Subcutaneous adipose tissue (tissue), 4 donors: ENCODE data around the gene CBX4. TPM values are rescaled to one million over a fixed set of nuclear protein-coding genes. Genes with fewer than 3 reads are reported as not detected.

Experiments
- total RNA-seq, 4 donors: library from RNA; depleted of rRNA; stranded (reverse); fragments of >200 nt; gene quantifications; one replicate each; pipeline ENCODE4 v1.1.0, GENCODE V29; 2016
- TF ChIP-seq, protein P1 (sequence below): fragments of 450-650 bp; IDR thresholded peaks from one replicate; pipeline ENCODE4 v1.5.1; 2016; ENCODE audit warnings: low read depth, mild to moderate bottlenecking, control low read depth, antibody characterized with exemption, moderate library complexity

CBX4 gene
- total RNA-seq, 4 donors from 2014 or later, result 3.9 to 9.6 (median 7.6) TPM

DNA sequence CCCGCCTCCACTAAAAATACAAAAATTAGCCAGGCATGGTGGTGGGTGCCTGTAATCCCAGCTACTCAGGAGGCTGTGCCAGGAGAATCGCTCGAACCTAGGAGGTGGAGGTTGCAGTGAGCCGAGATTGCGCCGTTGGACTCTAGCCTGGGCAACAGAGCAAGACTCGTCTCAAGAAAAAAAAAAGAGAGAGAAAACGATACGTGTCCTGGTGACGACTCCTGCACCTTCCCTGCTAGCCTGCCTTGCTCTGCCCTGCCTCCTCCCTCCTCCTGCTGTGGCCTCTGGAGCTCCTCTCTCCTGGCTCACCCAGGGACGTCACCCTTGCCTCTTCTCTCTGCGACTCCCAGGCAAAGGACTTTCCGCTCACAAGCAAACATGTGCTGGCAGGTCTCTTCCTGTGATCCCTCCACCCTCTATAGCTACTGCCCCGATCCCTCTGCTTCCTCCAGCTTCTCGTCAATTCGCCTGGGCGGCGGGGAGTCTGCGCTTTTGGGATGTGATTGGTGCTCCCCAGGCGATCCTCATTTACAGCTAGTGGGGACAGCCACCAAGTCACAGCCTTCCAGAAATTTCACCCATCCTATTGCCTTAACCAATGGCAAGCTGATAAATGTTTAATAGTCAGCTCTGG is 25.5 kb upstream of the CBX4 start:
- TF ChIP-seq, protein P1, sequence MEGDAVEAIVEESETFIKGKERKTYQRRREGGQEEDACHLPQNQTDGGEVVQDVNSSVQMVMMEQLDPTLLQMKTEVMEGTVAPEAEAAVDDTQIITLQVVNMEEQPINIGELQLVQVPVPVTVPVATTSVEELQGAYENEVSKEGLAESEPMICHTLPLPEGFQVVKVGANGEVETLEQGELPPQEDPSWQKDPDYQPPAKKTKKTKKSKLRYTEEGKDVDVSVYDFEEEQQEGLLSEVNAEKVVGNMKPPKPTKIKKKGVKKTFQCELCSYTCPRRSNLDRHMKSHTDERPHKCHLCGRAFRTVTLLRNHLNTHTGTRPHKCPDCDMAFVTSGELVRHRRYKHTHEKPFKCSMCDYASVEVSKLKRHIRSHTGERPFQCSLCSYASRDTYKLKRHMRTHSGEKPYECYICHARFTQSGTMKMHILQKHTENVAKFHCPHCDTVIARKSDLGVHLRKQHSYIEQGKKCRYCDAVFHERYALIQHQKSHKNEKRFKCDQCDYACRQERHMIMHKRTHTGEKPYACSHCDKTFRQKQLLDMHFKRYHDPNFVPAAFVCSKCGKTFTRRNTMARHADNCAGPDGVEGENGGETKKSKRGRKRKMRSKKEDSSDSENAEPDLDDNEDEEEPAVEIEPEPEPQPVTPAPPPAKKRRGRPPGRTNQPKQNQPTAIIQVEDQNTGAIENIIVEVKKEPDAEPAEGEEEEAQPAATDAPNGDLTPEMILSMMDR, result no peak

DNA sequence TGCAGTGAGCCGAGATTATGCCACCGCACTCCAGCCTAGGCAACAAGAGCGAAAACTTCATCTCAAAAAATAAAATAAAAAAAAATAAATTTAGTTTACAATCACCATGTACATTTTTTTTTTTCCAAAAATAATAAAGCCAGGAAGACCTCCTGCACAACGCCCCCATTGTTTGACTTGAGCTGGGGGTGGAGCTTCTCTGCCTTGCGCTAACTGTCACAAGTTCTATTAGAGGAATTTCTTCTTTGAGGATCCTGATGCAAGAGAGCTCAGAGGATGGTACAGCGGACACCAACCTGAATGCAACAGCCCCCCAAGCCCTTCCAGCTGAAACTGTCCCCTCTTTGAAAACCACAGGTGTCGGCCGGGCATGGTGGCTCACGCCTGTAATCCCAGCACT is 24.9 kb upstream of the CBX4 start:
- TF ChIP-seq, protein P1, result no peak

DNA sequence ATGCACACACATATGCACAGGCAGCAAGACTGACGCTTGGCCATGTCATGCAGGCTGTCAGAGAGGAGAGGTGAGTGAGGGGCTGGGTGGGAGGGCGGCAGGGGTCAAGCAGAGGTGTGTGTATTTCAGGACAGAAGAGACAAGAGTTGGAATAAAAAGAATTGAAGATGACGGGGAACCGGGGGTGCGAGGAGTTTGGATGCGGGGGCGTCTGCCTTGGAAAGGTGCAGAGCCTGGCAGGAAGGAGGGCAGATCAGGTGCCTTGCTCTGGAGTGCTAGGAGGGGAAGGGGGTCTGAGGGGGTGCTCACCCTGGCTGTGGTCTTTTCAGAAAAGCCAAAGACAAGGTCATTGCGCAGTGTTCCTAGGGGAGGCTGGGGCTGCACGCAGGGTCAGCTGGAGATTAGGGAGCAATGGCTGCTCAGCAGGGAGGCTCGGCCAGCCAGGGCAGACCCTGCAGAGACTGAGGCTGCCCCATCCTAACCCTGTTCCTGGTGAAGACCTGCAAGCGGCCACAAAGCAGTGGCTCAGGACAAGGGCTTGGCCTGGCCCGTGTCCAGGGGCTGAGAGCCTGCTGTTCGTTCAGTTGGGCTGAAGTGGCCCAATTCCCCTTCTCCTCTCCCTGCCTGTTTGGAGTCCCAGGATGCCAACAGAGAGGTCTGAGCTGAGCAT is 23.7 kb upstream of the CBX4 start:
- TF ChIP-seq, protein P1, result no peak

DNA sequence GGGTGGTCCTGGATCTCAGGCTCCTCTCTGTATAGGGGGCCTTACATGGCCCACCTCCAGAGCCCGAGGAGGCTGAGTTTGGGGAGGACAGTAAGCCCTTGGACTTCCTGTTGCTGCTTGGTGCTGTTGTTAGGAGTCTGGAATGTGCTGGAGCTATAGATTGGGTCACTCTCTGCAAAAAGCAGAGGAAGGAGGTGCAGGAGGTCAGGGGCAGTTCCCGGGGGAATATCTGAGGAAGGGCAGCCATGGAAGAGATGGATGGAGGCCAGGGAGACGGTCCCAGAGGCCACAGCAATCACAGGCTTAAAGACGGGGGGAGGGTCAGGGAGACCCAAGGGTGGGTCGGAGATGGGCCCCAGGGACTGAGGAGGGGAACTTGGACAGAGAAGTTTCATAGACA is 23.0 kb upstream of the CBX4 start:
- TF ChIP-seq, protein P1, result no peak

DNA sequence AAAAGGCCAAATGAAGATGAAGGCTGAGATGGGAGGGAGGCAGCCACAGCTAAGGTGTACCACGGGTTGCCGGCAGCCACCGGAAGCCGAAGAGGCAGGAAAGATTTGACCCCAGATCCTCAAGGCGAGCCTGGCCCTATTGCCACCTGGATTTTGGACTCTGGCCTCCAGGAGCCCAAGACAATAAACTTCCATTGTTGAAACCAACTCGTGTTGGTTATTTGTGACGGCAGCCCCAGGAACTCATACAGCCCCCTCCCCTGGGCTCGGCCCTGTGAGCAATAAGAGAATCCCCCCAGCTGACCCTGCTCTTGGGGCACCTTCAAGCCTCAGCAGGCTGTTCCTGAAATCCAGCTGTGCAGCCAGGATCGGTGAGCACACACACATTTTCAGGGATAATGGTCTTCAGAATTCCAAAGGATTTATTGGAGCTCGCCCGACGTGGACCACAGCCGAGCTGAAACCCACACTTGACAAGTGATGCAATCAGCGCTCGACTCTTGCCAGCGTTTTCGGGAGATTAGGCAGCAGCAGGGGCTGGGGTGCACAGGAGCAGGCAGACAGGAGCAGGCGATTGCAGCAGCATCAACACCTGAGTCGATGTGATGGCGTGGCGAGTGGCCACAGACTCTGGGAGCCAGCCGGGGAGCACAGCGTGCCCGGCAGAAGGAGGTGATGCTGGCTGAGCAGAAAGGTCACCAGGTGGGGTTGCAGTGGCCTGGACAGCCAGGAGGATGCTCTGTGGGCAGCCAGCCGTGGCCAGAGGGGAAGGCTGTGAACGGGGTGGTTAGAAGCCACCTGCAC is 22.4 kb upstream of the CBX4 start:
- TF ChIP-seq, protein P1, result no peak

DNA sequence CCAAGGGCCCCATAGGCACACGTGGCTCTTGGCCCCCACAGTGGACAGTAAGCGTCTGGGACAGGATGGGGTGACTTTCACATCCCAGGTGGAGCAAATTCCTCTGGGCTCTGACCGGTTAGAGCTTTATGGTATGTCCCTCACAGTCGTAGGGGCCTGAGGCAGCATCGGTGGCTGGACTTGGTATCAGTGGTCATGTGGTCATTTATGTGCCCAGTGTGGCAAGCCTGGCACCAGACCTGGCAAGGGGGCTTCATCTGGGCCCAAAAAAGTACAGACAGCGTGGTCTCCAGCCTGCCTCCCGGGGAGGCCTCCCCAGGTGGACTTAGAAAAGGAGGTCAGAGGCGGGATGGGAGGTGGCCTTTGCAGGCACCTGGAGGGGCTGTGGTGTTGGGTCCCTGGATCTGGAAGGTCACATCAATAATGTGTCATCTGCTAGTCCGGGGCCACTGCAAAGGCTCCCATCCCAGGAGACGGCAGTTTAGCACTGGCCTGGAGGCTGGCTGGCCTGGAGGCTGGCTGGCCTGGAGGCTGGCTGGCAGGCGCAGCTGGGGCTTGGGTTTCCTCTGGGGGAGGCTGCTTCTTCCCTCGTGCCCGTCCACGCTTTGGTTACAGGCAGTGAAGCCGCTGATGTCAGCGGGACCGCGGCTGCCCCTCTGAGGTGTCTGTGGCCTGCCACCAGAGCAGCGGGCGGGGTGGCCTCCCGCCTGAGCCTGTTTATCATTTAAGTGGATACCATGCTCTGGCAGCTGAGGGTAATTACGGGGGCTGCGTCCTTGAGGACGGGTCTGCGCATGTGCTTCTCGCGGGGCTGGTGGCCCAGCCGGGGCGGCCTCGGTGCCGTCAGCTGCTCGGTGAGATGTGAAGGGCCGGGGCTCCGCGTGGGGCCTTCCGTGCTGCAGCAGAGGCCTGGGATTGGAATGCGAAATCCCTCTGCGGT is 20.7 kb upstream of the CBX4 start:
- TF ChIP-seq, protein P1, result no peak
